Smooth muscle cell (in vitro differentiated cells): ENCODE measurements around the gene MEF2C. TPM values are rescaled to one million over a fixed set of nuclear protein-coding genes. Genes with fewer than 3 reads are reported as not detected.

Experiments
- DNase-seq: peaks from one replicate; lab custom pipeline; 2025; ENCODE audit not compliant: unreplicated experiment; lab: John Stamatoyannopoulos, UW
- H2AFZ ChIP-seq: fragments of 200-600 bp; sonication (generic); 2 replicates; pipeline ENCODE4 v1.6.0; 2016; ENCODE audit warnings: antibody characterized with exemption, low read depth, mild to moderate bottlenecking
- H3F3A ChIP-seq: fragments of 200-600 bp; sonication (generic); 2 replicates; pipeline ENCODE4 v1.6.0; 2017; ENCODE audit warnings: antibody characterized with exemption, low read depth
- H3K27ac ChIP-seq: fragments of 200-600 bp; sonication (generic); 2 replicates; pipeline ENCODE4 v1.5.1; 2016; ENCODE audit warnings: low read depth, mild to moderate bottlenecking
- H3K27me3 ChIP-seq: fragments of 200-600 bp; sonication (generic); 2 replicates; pipeline ENCODE4 v1.6.1; 2016; ENCODE audit warnings: low read depth, mild to moderate bottlenecking
- H3K36me3 ChIP-seq: fragments of 200-600 bp; sonication (generic); 2 replicates; pipeline ENCODE4 v1.5.1; 2016; ENCODE audit warnings: low read depth
- H3K4me1 ChIP-seq: fragments of 200-600 bp; sonication (generic); 2 replicates; pipeline ENCODE4 v1.5.1; 2016; ENCODE audit warnings: low read depth
- H3K4me2 ChIP-seq: fragments of 200-600 bp; sonication (generic); 2 replicates; pipeline ENCODE4 v1.6.0; 2016; ENCODE audit warnings: mild to moderate bottlenecking
- H3K4me3 ChIP-seq: fragments of 200-600 bp; sonication (generic); 2 replicates; pipeline ENCODE4 v1.5.1; 2016; ENCODE audit warnings: mild to moderate bottlenecking
- H3K79me2 ChIP-seq: fragments of 200-600 bp; sonication (generic); 2 replicates; pipeline ENCODE4 v1.6.0; 2016; ENCODE audit warnings: low read depth, mild to moderate bottlenecking
- H3K9ac ChIP-seq: fragments of 200-600 bp; sonication (generic); 2 replicates; pipeline ENCODE4 v1.6.0; 2016; ENCODE audit warnings: low read depth
- H3K9me3 ChIP-seq: fragments of 200-600 bp; sonication (generic); replicated peaks from 2 replicates; pipeline ENCODE4 v1.5.1; 2016; ENCODE audit warnings: low read depth
- H4K20me1 ChIP-seq: fragments of 200-600 bp; sonication (generic); 2 replicates; pipeline ENCODE4 v1.6.0; 2016; ENCODE audit warnings: low read depth
- WGBS: methylation state at CpG from one replicate; pipeline ENCODE4 v1.1.7; 2016; ENCODE audit warnings: low lambda C conversion rate; 5-methylcytosine and 5-hydroxymethylcytosine counted together
- polyA plus RNA-seq: library from polyadenylated mRNA; unstranded; fragments of >200 nt; fragmentation: Nextera tagmentation; extraction: Ambion mirVana; gene quantifications from 2 replicates; pipeline ENCODE4 v1.2.1, GENCODE V29; 2016
- total RNA-seq: library from RNA; depleted of rRNA; stranded (reverse); fragments of >200 nt; gene quantifications from 2 replicates; pipeline ENCODE4 v1.2.3, GENCODE V29; 2014
- TF ChIP-seq, protein P1 (sequence below): fragments of 200-600 bp; sonication (generic); IDR thresholded peaks from 2 replicates; pipeline ENCODE4 v1.5.1; 2017; ENCODE audit warnings: borderline replicate concordance, mild to moderate bottlenecking, antibody characterized with exemption; ENCODE audit not compliant: insufficient read depth, poor library complexity, severe bottlenecking

MEF2C gene
- total and polyA plus RNA-seq, 2 experiments from 2014 or later = 11.4 to 14.0 TPM

DNA sequence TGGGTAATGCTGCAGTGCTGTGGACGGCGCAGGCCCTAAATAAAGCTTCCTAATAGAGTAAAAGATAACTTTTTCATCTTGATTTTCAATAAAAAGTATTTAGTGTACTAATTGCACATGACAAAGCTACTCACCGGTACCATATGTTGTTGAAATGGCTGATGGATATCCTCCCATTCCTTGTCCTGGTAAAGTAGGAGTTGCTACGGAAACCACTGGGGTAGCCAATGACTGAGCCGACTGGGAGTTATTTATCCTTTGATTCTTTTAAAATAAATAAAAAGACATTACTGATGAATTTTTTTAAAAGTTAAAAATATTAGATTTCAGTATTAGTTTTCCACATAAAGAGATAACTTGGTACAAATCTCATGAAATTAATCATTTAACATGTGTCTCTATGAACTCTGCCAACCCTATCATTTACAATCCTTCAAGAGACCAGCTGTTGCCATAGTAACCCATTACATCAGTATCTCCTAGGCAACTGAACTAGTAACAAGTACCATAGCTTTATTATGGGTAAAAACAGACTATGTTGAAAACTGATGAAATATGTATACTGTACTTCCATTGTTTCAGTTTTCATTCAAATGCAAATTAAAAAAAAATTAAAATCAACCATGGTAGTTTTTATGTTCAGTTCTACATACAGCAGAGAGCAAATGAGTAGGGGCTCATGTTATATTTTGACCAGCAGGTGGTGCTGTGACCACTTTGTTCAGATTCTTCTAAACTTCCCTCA is 153.7 kb downstream of the MEF2C start:
- H3K9ac ChIP-seq = no peak overlapping the region
- TF ChIP-seq, protein P1, sequence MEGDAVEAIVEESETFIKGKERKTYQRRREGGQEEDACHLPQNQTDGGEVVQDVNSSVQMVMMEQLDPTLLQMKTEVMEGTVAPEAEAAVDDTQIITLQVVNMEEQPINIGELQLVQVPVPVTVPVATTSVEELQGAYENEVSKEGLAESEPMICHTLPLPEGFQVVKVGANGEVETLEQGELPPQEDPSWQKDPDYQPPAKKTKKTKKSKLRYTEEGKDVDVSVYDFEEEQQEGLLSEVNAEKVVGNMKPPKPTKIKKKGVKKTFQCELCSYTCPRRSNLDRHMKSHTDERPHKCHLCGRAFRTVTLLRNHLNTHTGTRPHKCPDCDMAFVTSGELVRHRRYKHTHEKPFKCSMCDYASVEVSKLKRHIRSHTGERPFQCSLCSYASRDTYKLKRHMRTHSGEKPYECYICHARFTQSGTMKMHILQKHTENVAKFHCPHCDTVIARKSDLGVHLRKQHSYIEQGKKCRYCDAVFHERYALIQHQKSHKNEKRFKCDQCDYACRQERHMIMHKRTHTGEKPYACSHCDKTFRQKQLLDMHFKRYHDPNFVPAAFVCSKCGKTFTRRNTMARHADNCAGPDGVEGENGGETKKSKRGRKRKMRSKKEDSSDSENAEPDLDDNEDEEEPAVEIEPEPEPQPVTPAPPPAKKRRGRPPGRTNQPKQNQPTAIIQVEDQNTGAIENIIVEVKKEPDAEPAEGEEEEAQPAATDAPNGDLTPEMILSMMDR = peak; percentile 84
- H3K9me3 ChIP-seq = no peaks in the 10 kb centered on the region
- no peak for DNase-seq
- no peak overlapping the region for H3K4me2 ChIP-seq
- no peaks in the 10 kb centered on the region for H3K36me3 ChIP-seq
- H3K27me3 ChIP-seq = no peaks in the 10 kb centered on the region
- H3K79me2 ChIP-seq = no peaks in the 10 kb centered on the region
- H3K27ac ChIP-seq = no peak overlapping the region
- H3F3A ChIP-seq = peaks cover 19% of the 10 kb centered on the region
- H3K4me1 ChIP-seq = peaks cover 27% of the 10 kb centered on the region
- H2AFZ ChIP-seq = no peak overlapping the region
- 79% methylated on average over 5 of the region's 5 CpGs for WGBS
- H4K20me1 ChIP-seq = no peaks in the 10 kb centered on the region
- H3K4me3 ChIP-seq = no peak overlapping the region

DNA sequence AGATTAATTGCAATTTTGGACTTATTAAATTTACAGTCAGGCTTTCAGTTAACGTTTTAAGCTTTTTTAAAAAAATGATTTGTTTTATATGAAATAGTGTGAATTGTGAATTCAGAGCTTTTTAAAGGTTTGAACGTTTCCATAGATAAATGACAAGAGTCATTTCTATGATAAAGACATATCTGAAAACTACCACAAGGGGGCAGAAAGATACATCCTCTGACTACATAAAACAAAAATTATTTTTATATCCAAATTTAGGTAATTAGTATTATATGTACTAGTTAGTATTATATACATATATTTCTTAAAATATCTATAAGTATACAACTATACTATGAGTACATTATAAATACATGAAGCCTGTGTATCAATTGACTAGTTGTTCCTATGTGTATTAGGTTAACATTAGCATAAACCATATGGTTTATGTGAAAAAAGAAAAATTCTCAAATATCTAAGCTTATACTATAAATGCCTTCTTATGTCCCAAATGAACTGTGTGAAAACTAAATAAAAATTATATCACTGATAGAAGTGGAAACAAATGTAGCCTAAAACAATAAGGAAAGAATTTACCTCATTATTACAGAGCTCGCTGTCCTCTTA is 155.2 kb downstream of the MEF2C start:
- H3K27me3 ChIP-seq = no peaks in the 10 kb centered on the region
- H2AFZ ChIP-seq = no peak overlapping the region
- peaks cover 15% of the 10 kb centered on the region for H3F3A ChIP-seq
- H3K79me2 ChIP-seq = no peaks in the 10 kb centered on the region
- peaks cover 23% of the 10 kb centered on the region for H3K4me1 ChIP-seq
- no peak overlapping the region for H3K9ac ChIP-seq
- no peak overlapping the region for H3K4me2 ChIP-seq
- no peak for DNase-seq
- TF ChIP-seq, protein P1 = peak; percentile 76
- H3K27ac ChIP-seq = no peak overlapping the region
- H4K20me1 ChIP-seq = no peaks in the 10 kb centered on the region
- H3K4me3 ChIP-seq = no peak overlapping the region
- no peaks in the 10 kb centered on the region for H3K36me3 ChIP-seq
- WGBS = 40% methylated on average over 3 of the region's 3 CpGs
- no peaks in the 10 kb centered on the region for H3K9me3 ChIP-seq

DNA sequence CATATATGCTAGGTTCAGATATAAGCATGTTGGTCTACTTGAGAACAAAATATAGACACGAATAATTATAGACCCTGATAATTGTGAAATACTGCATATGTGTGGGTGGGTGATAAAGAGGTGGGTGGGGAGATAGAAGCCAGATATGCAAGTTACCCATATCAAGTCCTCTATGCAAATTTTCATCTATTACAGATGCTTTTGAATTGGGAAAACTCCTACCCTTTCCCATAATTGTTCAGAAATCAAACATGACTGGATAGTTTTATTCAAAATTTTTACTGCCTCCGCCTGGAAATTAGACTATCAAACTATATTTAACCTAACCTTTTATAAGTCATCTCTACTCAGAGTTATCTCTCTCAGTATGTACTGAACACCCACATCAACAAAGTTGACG is 157.5 kb downstream of the MEF2C start:
- no peaks in the 10 kb centered on the region for H3K36me3 ChIP-seq
- H3K27me3 ChIP-seq = no peaks in the 10 kb centered on the region
- WGBS = 83% methylated on average over 3 of the region's 3 CpGs
- H3K4me3 ChIP-seq = no peak overlapping the region
- H3K9me3 ChIP-seq = no peaks in the 10 kb centered on the region
- TF ChIP-seq, protein P1 = no peak
- peaks cover 8% of the 10 kb centered on the region for H3K4me1 ChIP-seq
- no peaks in the 10 kb centered on the region for H4K20me1 ChIP-seq
- peaks cover 2% of the 10 kb centered on the region for H3F3A ChIP-seq
- H3K79me2 ChIP-seq = no peaks in the 10 kb centered on the region
- no peak overlapping the region for H3K4me2 ChIP-seq
- no peak for DNase-seq
- no peak overlapping the region for H3K27ac ChIP-seq
- no peak overlapping the region for H2AFZ ChIP-seq
- H3K9ac ChIP-seq = no peak overlapping the region
